HG02981 (cell line): Measurements from ENCODE around the gene PRR12.
"Not testable (repeated sequence)": the region's sequence is repeated elsewhere in the genome, so short reads cannot be mapped to it uniquely, and the experiment has no call there.

Experiments
- ATAC-seq: cut with Tn5 transposase; IDR thresholded peaks from one replicate; pipeline ENCODE4 v1.9.1; 2021; ENCODE audit warnings: mild to moderate bottlenecking, moderate library complexity; ENCODE audit not compliant: unreplicated experiment

Gene PRR12

DNA sequence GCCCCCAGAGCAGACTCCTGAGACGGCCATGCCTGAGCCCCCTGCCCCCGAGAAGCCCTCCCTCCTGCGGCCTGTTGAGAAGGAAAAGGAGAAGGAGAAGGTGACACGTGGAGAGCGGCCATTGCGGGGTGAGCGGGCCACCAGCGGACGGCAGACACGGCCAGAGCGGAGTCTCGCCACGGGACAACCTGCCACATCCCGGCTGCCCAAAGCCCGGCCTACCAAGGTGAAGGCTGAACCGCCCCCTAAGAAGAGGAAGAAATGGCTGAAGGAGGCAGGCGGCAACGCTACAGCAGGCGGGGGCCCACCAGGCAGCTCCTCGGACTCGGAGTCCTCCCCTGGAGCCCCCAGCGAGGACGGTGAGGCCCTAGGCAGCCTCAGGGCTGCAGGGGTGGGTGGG, 24.9 kb downstream of the PRR12 start:
- ATAC-seq, result no peak

DNA sequence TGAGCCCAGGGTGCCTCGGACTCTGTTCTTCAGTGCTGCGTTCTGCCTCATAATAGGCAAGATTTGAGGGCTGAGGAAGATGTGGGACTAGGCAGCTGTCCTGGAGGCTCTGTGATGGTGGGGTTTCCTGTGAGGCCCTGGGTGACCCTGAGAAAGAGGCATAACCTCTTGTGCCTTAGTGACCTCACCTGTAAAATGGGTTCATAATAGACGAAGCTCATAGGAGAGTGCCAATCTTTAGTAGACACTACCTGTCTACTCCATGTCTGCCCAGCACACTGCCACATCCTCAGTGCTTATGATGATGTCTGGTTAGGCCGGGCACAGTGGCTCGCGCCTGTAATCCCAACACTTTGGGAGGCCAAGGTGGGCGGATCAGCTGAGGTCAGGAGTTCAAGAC, 25.6 kb downstream of the PRR12 start:
- ATAC-seq, result no peak

DNA sequence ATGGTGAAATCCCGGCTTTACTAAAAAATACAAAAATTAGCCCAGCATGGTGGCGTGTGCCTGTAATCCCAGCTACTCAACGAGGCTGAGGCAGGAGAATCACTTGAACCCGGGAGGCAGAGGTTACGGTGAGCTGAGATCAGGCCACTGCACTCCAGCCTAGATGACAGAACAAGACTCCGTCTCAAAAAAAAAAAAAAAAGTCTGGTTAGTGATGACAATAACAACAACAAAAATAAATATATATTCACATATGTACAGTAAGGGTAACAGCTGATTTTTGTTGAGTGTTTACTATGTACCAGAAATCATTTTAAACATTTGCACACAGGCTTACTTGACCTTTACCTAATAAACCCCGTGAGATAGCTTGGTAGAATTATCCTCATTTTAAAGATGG, 26.0 kb downstream of the PRR12 start:
- no peak for ATAC-seq

GRCh38 chr19:49617860-49618259, 26.9 kb downstream of the PRR12 start:
- not testable (repeated sequence) for ATAC-seq

GRCh38 chr19:49624967-49625910, 34.3 kb downstream of the PRR12 start:
- no peak for ATAC-seq

GRCh38 chr19:49626226-49626625, 35.2 kb downstream of the PRR12 start:
- no peak for ATAC-seq

- no peak for ATAC-seq
These were observed 38.7 kb downstream of the PRR12 start for GRCh38 chr19:49629659-49630058.

GRCh38 chr19:49631014-49631588, 40.1 kb downstream of the PRR12 start:
- no peak for ATAC-seq

DNA sequence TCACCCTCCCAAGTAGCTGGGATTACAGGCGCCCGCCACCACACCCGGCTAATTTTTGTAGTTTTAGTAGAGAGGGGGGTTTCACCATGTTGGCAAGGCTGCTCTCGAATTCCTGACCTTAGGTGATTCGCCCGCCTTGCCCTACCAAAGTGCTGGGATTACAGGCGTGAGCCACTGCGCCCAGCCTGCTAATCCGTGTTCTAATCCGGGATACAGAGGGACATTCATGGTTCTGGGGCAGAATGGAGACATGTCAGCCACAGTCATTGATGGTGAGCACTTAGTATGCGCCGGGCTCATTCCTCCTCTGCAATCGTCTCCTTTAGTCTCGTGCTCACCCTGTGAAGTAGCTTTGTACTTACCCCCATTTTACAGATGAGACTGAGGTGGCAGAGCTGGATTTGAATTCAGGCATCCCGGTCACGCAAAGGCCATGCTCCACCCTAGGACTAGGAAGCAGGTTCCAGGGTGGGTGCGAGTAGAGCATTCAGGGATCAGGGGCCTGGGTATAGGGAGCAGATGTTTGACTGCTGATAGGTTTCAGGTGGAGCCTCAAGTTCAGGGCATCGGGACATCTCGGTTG, 40.7 kb downstream of the PRR12 start:
- ATAC-seq, result no peak

DNA sequence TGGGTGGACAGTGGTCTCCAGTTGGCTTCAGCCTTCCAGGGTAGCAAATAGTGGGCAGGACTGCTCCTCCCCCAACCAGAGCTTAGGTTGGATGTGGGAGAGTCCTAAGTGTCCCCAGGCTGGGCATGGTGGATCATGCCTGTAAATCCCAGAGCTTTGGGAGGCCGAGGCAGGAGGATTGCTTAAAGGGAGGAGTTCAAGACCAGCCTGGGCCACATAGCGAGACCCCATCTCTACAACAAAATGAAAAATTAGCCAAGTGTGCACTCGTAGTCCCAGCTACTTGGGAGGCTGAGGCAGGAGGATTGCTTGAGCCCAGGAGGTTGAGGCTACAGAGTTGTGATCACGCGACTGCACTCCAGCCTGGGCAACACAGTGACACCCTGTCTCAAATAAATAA, 41.6 kb downstream of the PRR12 start:
- ATAC-seq, result no peak

DNA sequence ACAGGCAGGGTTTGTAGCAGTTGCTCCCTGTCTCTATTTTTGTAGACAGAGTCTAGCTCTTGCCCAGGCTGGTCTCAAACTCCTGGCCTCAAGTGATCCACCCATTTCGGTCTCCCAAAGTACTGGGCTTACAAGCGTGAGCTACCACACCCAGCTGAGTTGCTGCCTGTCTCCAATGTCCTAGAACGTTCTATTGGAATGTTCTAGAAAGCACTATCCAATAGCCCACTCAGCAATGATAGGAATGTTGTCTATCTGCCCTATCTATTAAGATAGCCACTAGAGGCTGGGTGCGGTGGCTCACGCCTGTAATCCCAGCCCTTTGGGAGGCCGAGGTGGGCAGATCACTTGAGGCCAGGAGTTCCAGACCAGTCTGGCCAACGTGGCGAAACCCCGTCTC, 42.3 kb downstream of the PRR12 start:
- not testable (repeated sequence) for ATAC-seq

DNA sequence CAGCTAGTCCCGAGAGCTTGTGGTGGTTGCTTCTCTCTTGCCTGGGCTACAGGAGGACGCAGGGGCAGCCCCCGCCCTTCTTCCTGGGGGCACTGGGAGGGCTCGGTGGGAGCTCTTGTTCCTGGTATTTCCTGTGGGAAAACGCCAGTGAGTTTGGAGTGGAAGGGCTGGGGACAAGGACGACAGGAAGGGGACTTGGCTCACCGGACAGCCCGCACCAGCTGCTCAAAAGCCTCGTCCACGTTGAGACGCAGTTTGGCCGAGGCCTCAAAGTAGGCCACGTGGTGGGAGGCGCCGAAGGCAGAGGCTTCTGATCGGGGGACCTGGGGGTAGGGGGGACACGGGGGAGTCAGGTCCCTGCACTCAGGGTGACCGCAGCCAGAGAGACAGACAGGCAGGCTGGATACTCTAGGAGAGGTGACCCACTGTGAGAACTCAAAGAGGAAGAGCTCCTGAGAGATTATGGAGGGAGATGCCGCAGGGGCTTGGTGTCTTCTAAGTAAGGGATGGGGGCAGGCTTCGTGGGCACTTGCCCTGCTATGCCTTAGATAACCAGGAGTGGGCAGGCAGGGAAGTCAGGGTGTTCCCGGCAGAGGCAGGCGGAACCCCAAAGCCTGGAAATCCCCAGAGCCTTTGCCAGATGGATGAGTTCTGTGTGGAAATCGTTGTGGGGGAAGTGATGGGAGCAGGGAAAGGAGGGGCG, 44.7 kb downstream of the PRR12 start:
- ATAC-seq, result no peak

DNA sequence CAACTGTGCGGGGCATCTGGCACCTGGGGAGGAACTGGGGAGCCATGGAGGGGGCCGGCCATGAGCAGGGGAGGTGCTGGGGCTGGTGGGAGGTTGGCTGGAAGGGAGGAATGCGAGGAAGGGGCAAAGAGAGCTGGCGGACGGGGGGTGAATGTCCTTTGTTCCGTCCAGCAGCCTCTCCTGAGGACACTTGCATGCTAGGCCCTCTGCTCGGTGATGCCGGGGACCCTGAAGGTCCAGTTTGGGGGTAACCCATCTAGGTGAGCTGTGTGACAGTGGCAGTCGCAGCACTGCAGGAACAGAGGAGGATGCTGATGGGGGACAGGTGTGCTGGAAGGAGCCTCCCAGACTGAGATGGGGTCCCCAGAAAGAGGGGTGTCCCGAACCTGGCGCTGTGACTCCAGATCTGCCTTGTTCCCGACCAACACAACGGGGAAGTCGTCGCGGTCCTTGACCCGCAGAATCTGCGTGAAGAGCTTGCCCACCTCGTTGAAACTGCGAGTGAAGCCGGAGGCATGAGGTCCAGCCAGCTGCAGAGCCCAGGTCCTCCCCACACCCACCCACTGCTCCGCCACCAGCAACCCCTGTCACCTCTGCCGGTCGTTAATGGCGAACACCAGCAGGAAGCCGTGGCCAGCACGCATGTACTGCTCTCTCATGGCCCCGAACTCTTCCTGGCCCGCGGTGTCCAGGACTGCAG, 45.4 kb downstream of the PRR12 start:
- ATAC-seq, result no peak

- no peak for ATAC-seq
These were observed 47.1 kb downstream of the PRR12 start for GRCh38 chr19:49637821-49638738.

- no peak for ATAC-seq
These were observed 48.6 kb downstream of the PRR12 start for GRCh38 chr19:49639401-49640112.

- ATAC-seq, result peak; percentile 57
These were observed 49.3 kb downstream of the PRR12 start, which contains the start of gene RRAS for GRCh38 chr19:49640113-49640898. Gene RRAS (minus strand): TSS chr19:49640143. CDS start chr19:49640098, 45 bp downstream.

- ATAC-seq, result peak; percentile 48
These were observed 50.9 kb downstream of the PRR12 start, which contains the start of gene SCAF1 for GRCh38 chr19:49641688-49642491. Gene SCAF1 (plus strand): TSS chr19:49642209. CDS start chr19:49645027, 2,818 bp downstream.
